DMS114 treated with DMSO at 0.1 percent for 48 hours (cell line): Measurements from ENCODE around the gene JARID2.

Experiments
- DNase-seq: peaks from one replicate; lab custom pipeline; 2025; ENCODE audit not compliant: unreplicated experiment; lab: John Stamatoyannopoulos, UW

JARID2 gene

GRCh38 chr6:15246666-15247499 is 1.0 kb downstream of the JARID2 start:
- DNase-seq = no peak

GRCh38 chr6:15247500-15248450 is 1.9 kb downstream of the JARID2 start:
- no peak for DNase-seq

- DNase-seq = peak; percentile 86
These were observed 2.8 kb downstream of the JARID2 start for GRCh38 chr6:15248451-15249370.

- no peak for DNase-seq
These were observed 3.6 kb downstream of the JARID2 start for GRCh38 chr6:15249371-15250019.

GRCh38 chr6:15250187-15251168 is 4.6 kb downstream of the JARID2 start:
- no peak for DNase-seq

- no peak for DNase-seq
These were observed 6.3 kb downstream of the JARID2 start for GRCh38 chr6:15252195-15252594.

- DNase-seq = no peak
These were observed 7.5 kb downstream of the JARID2 start for GRCh38 chr6:15253203-15254022.

- DNase-seq = no peak
These were observed 8.5 kb downstream of the JARID2 start for GRCh38 chr6:15254070-15254975.

GRCh38 chr6:15255481-15255880 is 9.6 kb downstream of the JARID2 start:
- no peak for DNase-seq

GRCh38 chr6:15255909-15256395 is 10.1 kb downstream of the JARID2 start:
- no peak for DNase-seq

GRCh38 chr6:15256538-15257271 is 10.8 kb downstream of the JARID2 start:
- no peak for DNase-seq

GRCh38 chr6:15257357-15258132 is 11.7 kb downstream of the JARID2 start:
- DNase-seq = no peak

GRCh38 chr6:15259766-15260098 is 13.9 kb downstream of the JARID2 start:
- DNase-seq = no peak

- no peak for DNase-seq
These were observed 14.4 kb downstream of the JARID2 start for GRCh38 chr6:15260099-15260821.

- no peak for DNase-seq
These were observed 18.0 kb downstream of the JARID2 start for GRCh38 chr6:15263780-15264374.
